LNCaP clone FGC (cell line): ENCODE results near the gene PPP2R5B.

ENCODE experiments used
- DNase-seq: peaks from one replicate; pipeline ENCODE4 v3.0.0-alpha.2; 2011; ENCODE audit warnings: low read depth
- H3K4me3 ChIP-seq: 2 replicates; pipeline ENCODE4 v1.5.1; 2011; ENCODE audit warnings: mild to moderate bottlenecking, low read depth, low read length, control low read depth
- TF ChIP-seq, protein P1 (sequence below): IDR thresholded peaks from 2 replicates; pipeline ENCODE4 v1.5.1; 2012; ENCODE audit warnings: mild to moderate bottlenecking; ENCODE audit not compliant: control insufficient read depth, insufficient read depth; ENCODE audit errors: extremely low read depth

PPP2R5B gene

DNA sequence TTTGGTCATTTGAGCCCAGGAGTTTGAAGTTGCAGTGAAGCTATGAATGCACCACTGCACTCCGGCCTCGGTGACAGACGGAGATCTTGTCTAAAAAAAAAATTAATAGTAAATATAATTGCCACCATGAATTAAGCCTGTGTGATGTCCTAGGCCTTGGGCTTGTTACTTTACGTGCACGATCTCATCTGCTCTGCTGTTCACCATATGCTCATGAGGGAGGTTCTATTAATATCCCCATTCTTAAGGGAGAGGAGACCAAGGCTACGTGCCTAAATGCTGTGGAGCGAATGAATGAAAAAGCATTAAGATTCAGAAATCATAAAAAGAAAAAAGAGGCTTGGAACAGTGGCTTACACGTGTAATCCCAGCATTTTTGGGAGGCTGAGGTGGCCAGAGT, 4.9 kb upstream of the PPP2R5B start:
- DNase-seq = no peak
- TF ChIP-seq, protein P1, sequence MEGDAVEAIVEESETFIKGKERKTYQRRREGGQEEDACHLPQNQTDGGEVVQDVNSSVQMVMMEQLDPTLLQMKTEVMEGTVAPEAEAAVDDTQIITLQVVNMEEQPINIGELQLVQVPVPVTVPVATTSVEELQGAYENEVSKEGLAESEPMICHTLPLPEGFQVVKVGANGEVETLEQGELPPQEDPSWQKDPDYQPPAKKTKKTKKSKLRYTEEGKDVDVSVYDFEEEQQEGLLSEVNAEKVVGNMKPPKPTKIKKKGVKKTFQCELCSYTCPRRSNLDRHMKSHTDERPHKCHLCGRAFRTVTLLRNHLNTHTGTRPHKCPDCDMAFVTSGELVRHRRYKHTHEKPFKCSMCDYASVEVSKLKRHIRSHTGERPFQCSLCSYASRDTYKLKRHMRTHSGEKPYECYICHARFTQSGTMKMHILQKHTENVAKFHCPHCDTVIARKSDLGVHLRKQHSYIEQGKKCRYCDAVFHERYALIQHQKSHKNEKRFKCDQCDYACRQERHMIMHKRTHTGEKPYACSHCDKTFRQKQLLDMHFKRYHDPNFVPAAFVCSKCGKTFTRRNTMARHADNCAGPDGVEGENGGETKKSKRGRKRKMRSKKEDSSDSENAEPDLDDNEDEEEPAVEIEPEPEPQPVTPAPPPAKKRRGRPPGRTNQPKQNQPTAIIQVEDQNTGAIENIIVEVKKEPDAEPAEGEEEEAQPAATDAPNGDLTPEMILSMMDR = no peak
- no peak overlapping the region for H3K4me3 ChIP-seq

DNA sequence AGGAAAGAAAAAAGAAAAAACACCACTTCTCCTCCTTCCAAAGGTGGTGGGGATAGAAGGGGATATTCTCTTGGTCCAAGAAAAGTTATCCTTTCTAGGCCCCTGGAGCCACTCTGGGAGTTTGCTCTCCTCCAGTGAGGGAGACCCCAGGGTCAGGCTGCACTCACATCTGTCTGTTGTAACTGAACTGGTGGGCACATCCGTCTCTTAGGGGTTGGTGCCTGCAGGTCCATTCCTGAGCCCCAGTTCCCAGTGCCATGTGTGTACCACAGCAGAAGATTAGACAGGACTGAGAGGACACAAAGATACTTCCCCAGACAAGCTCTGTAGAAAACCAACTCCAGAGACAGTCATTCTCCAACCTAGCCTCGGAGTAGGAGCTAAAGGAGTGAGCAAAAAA, 4.4 kb upstream of the PPP2R5B start:
- no peak overlapping the region for H3K4me3 ChIP-seq
- TF ChIP-seq, protein P1 = no peak
- no peak for DNase-seq

DNA sequence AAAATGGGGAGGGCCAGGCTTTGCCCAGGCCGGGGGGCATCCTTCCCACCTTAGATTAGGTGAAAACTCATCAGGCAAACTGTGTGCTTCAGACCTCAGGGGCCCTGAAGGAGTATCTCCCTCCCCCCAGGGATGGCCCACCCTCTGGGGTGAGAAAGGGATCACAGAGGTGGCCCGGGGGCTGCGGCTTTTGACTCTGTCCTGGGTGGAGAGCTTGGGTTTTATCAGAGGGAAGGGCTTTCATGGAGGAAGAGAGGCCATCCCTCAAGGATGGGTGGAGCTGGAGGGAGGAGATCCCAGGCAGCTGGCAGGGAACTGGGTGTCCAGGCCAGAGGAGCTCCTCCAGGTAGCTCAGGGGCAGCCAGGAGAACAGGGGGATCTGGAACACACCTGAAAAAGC, 3.1 kb upstream of the PPP2R5B start:
- TF ChIP-seq, protein P1 = no peak
- no peak overlapping the region for H3K4me3 ChIP-seq
- no peak for DNase-seq

DNA sequence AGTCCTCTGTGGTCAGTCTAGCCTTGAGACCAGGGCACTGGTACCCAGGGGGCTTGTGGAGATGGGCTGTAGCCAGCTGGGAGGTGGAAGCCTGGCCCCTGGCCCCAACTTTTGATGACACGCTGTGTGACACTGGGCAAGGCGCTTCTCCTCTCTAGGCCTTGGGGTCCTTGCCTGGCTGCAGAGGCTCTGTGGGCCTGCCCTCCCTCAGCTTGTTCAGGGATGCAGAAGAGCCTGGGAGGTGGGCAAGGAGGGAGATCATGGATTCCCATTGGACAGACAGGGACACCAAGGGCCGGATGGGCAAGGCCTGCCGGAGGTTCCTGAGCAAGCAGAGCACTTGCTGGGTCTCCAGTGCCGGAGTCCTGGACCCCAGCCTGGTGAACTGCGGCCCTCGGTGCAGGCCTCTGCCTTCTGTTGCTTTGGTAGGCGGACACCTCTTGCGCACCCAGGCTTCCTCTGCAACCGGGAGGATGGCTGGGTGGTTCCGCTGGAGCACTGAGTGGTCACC, 1.3 kb upstream of the PPP2R5B start:
- TF ChIP-seq, protein P1 = no peak
- no peak for DNase-seq
- peak overlapping the region; percentile 85; the same call in 1 of the 2 replicates for H3K4me3 ChIP-seq

DNA sequence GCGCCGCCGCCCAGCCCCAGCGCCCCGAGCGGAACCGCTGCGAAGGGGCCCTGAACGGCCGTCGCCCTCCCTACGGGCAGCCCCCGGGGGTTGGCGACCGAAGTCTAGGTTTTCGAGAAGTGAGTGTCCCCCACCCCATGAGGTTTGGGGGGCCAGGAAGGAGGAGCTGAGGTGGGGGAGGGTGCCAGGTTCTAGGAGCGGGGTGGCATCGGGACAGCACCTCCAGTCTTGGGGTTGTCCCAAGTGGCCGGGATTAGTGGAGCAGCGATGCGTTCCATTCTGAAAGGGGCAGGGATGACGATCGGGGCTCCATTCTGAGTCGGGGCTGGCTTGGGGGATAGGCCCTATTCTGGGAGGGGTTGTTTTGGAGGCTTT, 408 bp downstream of the PPP2R5B start:
- TF ChIP-seq, protein P1 = no peak

DNA sequence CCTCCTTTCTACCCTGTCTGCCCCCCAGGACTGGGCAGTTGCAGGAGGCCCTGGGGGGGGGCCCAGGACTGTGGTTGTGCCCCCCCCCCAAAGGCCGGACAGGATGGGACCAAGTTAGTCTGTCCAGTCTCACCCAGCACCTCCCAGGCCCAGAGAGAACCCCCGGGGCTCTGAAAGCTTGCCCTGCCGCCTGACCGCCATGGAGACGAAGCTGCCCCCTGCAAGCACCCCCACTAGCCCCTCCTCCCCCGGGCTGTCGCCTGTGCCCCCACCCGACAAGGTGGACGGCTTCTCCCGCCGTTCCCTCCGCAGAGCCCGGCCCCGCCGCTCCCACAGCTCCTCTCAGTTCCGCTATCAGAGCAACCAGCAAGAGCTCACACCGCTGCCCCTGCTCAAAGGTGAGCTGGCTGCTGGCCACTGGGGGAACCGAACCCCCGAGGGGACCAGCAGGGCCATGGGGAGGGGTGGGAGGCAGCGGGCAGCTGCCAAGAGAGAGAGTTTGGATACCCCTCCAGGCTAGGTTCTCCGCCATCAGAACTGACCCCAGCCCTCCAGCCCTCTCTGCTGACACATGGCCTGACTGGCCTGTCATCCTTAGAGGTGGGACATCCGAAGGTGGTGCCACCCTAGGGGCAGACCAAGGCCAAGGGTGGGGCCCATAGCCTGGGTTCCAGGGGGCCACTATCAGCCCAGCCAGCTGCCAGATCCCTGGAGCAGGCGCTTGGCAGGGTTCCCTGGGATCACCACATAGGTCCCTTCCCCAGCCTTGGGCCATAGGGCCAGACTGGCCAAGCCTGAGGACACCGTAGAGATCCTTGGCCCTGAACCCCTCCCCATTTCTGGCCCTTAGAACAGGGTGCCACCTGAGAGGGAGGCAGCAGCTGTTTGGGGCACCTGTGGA, 1.3 kb downstream of the PPP2R5B start:
- TF ChIP-seq, protein P1 = no peak
- peak overlapping the region; percentile 85 for H3K4me3 ChIP-seq
- no peak for DNase-seq

More for the DNA sequence above, 408 bp downstream of the PPP2R5B start:
- peak overlapping the region; percentile 85 for H3K4me3 ChIP-seq
- DNase-seq = no peak

DNA sequence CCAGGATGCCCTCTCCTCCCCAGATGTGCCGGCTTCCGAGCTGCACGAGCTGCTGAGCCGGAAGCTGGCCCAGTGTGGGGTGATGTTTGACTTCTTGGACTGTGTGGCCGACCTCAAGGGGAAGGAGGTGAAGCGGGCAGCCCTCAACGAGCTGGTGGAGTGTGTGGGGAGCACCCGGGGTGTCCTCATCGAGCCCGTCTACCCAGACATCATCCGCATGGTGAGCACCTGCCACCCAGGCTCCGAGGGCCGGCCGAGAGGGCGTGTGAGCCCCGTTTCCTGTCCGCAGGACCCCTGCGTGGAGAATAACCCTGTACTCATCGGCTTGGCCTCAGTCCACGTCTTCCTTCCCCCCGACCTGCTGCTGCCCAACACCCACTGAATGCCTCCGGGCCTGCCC, 2.2 kb downstream of the PPP2R5B start:
- no peak overlapping the region for H3K4me3 ChIP-seq
- no peak for DNase-seq
- TF ChIP-seq, protein P1 = no peak
